K562 (cell line): ENCODE measurements around the gene OVOL1. TPM values are rescaled to one million over a fixed set of nuclear protein-coding genes. Genes with fewer than 3 reads are reported as not detected.

Experiments
- ATAC-seq: fragments of 200-7000 bp; cut with Tn5 transposase; 3 replicates; pipeline ENCODE4 v1.9.1; 2020; ENCODE audit warnings: moderate library complexity
- BruUV-seq: library from RNA; stranded (reverse); fragments of 400-500 nt; replicated peaks from 2 replicates; lab custom pipeline; 2021; lab: Mats Ljungman, UMichigan
- CTCF ChIA-PET: fragments of 300-600 bp; formaldehyde crosslinking; extraction: SDS; loops from one replicate; lab custom pipeline; 2021; ENCODE audit warnings: low intra/inter-chr PET ratio; lab: Yijun Ruan, JAX
- POLR2A ChIA-PET: fragments of 300-600, 350-650 bp; sonication (Branson Sonifier 250); formaldehyde crosslinking; extraction: SDS; loops from one replicate; lab custom pipeline; 2021; ENCODE audit warnings: antibody characterized with exemption, inconsistent platforms; lab: Yijun Ruan, JAX
- DNase-seq, 4 experiments: peaks; one replicate each; pipeline versions ENCODE4 v3.0.0 to v3.0.0-alpha.2; 2011 to 2018; ENCODE audit warnings: low spot score in 3 of 4, mixed read lengths in 3 of 4; ENCODE audit errors: extremely low read depth in 1 of 4
- FAIRE-seq: peaks from 2 replicates; lab custom pipeline; 2011; peaks lifted over from hg19 to GRCh38; lab: Jason Lieb, UNC
- H2AFZ ChIP-seq: 2 replicates; pipeline ENCODE4 v1.6.0; 2011; ENCODE audit warnings: low read depth, low read length, control low read depth, inconsistent platforms
- H3K27ac ChIP-seq: fragments of 200-600 bp; 3 replicates; pipeline ENCODE4 v1.8.0; 2011; ENCODE audit warnings: low read depth, mild to moderate bottlenecking, control low read depth, inconsistent platforms, low read length, moderate library complexity, mixed read lengths; ENCODE audit errors: extremely low read depth
- H3K27me3 ChIP-seq, 2 experiments: fragments of 300-600 bp in 1 of 2; 2 replicates in 1 of 2; 3 replicates in 1 of 2; pipeline versions ENCODE4 v1.6.0 to v1.8.0; 2011; ENCODE audit warnings: inconsistent platforms in 2 of 2, low read length in 2 of 2, mild to moderate bottlenecking in 1 of 2, mixed read lengths in 1 of 2, moderate library complexity in 1 of 2; ENCODE audit not compliant: control insufficient read depth in 2 of 2, insufficient read depth in 2 of 2
- H3K36me3 ChIP-seq: fragments of 300-600 bp; 3 replicates; pipeline ENCODE4 v1.8.0; 2011; ENCODE audit warnings: mild to moderate bottlenecking, low read length, inconsistent platforms; ENCODE audit not compliant: control insufficient read depth, insufficient read depth
- H3K4me1 ChIP-seq, 2 experiments: fragments of 200-600 bp in 1 of 2; replicated peaks in 1 of 2; 2 replicates in 1 of 2; 3 replicates in 1 of 2; pipeline versions ENCODE4 v1.5.1 to v1.8.0; 2011; ENCODE audit warnings: inconsistent platforms in 2 of 2, low read length in 2 of 2, mild to moderate bottlenecking in 1 of 2, mixed read lengths in 1 of 2, moderate library complexity in 1 of 2; ENCODE audit not compliant: control insufficient read depth in 2 of 2, insufficient read depth in 2 of 2
- H3K4me2 ChIP-seq: 2 replicates; pipeline ENCODE4 v1.6.1; 2011; ENCODE audit warnings: low read length, control low read depth, inconsistent platforms, mixed read lengths; ENCODE audit not compliant: insufficient read depth
- H3K4me3 ChIP-seq: fragments of 200-600 bp; sonication (generic), shearing (Covaris generic); 2 replicates; pipeline ENCODE4 v1.5.1; 2016; ENCODE audit warnings: control low read depth, inconsistent platforms
- H3K79me2 ChIP-seq: fragments of 200-600 bp; 3 replicates; pipeline ENCODE4 v1.8.0; 2011; ENCODE audit warnings: low read length, inconsistent platforms; ENCODE audit not compliant: control insufficient read depth, insufficient read depth
- H3K9ac ChIP-seq, 2 experiments: 2 replicates each; pipeline versions ENCODE4 v1.6.0 to v1.6.1; 2011; ENCODE audit warnings: low read depth in 2 of 2, low read length in 2 of 2, control low read depth in 1 of 2, inconsistent platforms in 1 of 2, mild to moderate bottlenecking in 1 of 2, mixed read lengths in 1 of 2; ENCODE audit not compliant: insufficient read depth in 1 of 2
- H3K9me1 ChIP-seq: one replicate; pipeline ENCODE4 v1.6.0; 2011; ENCODE audit warnings: inconsistent platforms, mild to moderate bottlenecking, low read length, moderate library complexity; ENCODE audit not compliant: control insufficient read depth, insufficient read depth
- H3K9me3 ChIP-seq: replicated peaks from 2 replicates; pipeline ENCODE4 v1.5.1; 2011; ENCODE audit warnings: low read depth, low read length, inconsistent platforms; ENCODE audit not compliant: control insufficient read depth, insufficient read depth
- H4K20me1 ChIP-seq: replicated peaks from 2 replicates; pipeline ENCODE4 v1.6.1; 2011; ENCODE audit warnings: low read length, inconsistent platforms, mixed read lengths; ENCODE audit not compliant: control insufficient read depth, insufficient read depth
- CREM ChIP-seq: IDR thresholded peaks from 2 replicates; pipeline ENCODE4 v1.6.1; 2014; ENCODE audit warnings: antibody characterized with exemption, low read depth
- HNRNPH1 ChIP-seq: fragments of 200-400 bp; formaldehyde crosslinking; optimal IDR thresholded peaks from 2 replicates; pipeline ENCODE3; 2017; ENCODE audit warnings: low read depth, mild to moderate bottlenecking, low read length, moderate library complexity
- WGBS: fragments of 100-300 bp; shearing (Covaris generic); methylation state at CpG from one replicate; pipeline ENCODE4 v1.1.6; 2016; ENCODE audit warnings: low coverage, mixed read lengths; ENCODE audit not compliant: insufficient coverage; ENCODE audit errors: missing lambda C conversion rate; 5-methylcytosine and 5-hydroxymethylcytosine counted together
- in situ Hi-C: fragments of 300-500 bp; cut with MboI; formaldehyde crosslinking; loops from 4 replicates; pipeline ENCODE4 v1.15.0; 2018; ENCODE audit warnings: inconsistent platforms, mixed read lengths
- intact Hi-C: fragments of 100-400 bp; cut with micrococcal nuclease; formaldehyde crosslinking; loops from 2 replicates; pipeline ENCODE4 v1.14.2; 2022
- polyA plus RNA-seq, 8 experiments: library from polyadenylated mRNA; depleted of rRNA in 4 of 8; stranded (reverse) in 5 of 8; unstranded in 3 of 8; fragments of >200 nt; fragmentation: Nextera tagmentation in 2 of 8; fragmentation: Illumina TruSeq in 1 of 8; extraction: Ambion mirVana in 2 of 8; extraction: Trizol in 1 of 8; gene quantifications; 2 replicates each; pipeline versions ENCODE4 v1.2.1 to v1.2.3, GENCODE V29; 2011 to 2014; ENCODE audit warnings: inconsistent platforms in 1 of 8, missing spikeins in 1 of 8
- total RNA-seq, 7 experiments: library from RNA; depleted of rRNA in 6 of 7; stranded (reverse); fragments of >200 nt in 6 of 7; fragmentation: Illumina TruSeq in 2 of 7; extraction: Trizol in 2 of 7; gene quantifications; 2 replicates each; pipeline versions ENCODE4 v1.2.1 to v1.2.3, GENCODE V29; 2011 to 2021; ENCODE audit warnings: low replicate concordance in 1 of 7

The OVOL1 gene
- total and polyA plus RNA-seq, 9 of the 15 experiments (the other 6 are each of a cell fraction or from before 2014, with no cell fraction given): 0.09 TPM; not detected in 8

- H3K4me1 ChIP-seq: peaks cover 0 to 5% of the 10 kb centered on the region in 2 experiments; a peak in 3 of 5 replicates
- H3K36me3 ChIP-seq: no peaks in the 10 kb centered on the region
- BruUV-seq: no TSS peak
- H3K9ac ChIP-seq: no peak overlapping the region
- H3K27me3 ChIP-seq: no peaks in the 10 kb centered on the region
- TF ChIP-seq CREM (0 out of 2 replicates have a peak, but pooled peaks have one; percentile 11), HNRNPH1 (no peak)
- no peak overlapping the region for H3K4me3 ChIP-seq
- in situ Hi-C loops: no loop called here
- H3K4me2 ChIP-seq: no peak overlapping the region
- H3K27ac ChIP-seq: no peak overlapping the region
- CTCF ChIA-PET: no interaction called here
- H3K9me1 ChIP-seq: no peaks in the 10 kb centered on the region
- no peaks in the 10 kb centered on the region for H3K79me2 ChIP-seq
- no peak for ATAC-seq
- H3K9me3 ChIP-seq: no peaks in the 10 kb centered on the region
- DNase-seq: no peak
- WGBS: 54% methylated on average over 10 of the region's 10 CpGs
- intact Hi-C loops: no loop called here
- no peak for FAIRE-seq
- H4K20me1 ChIP-seq: no peaks in the 10 kb centered on the region
- POLR2A ChIA-PET: interaction anchor here (0.7 to 1.7 kb wide), 3 partner anchors 7 to 14 kb away, joined by 3 to 12 read pairs (median 4); partner anchors contain the start of gene CFL1
- no peak overlapping the region for H2AFZ ChIP-seq
Observed at GRCh38 chr11:65844231-65844872, 57.5 kb downstream of the OVOL1 start.

Other genes with a start within 250 kb of the OVOL1 start
Only the 7 nearest of the 28 such genes appear.
- 59.6 and 74.1 TPM in 2 replicates for gene KAT5, start 74.8 kb upstream of the OVOL1 start, total RNA-seq (2014; rRNA removed)
- gene KAT5, start 74.8 kb upstream of the OVOL1 start, total RNA-seq (2014; rRNA removed; fragmentation: Illumina TruSeq; extraction: Trizol): 28.8 and 34.4 TPM in 2 replicates
- 52.7 and 57.5 TPM in 2 replicates for gene KAT5, start 74.8 kb upstream of the OVOL1 start, total RNA-seq (2015; rRNA removed; fragmentation: Illumina TruSeq; extraction: Trizol)
- 68.3 and 76.8 TPM in 2 replicates for gene KAT5, start 74.8 kb upstream of the OVOL1 start, total RNA-seq (2021)
- gene KAT5, start 74.8 kb upstream of the OVOL1 start, polyA plus RNA-seq (2011; rRNA removed): 42.4 and 57.9 TPM in 2 replicates
- gene KAT5, start 74.8 kb upstream of the OVOL1 start, polyA plus RNA-seq (2014; fragmentation: Illumina TruSeq; extraction: Trizol): 63.3 and 66.5 TPM in 2 replicates
- gene KAT5, start 74.8 kb upstream of the OVOL1 start, polyA plus RNA-seq (2014; fragmentation: Nextera tagmentation; extraction: Ambion mirVana): 10 to 100 TPM in 1 of 2 experiments, 1 to 10 TPM in 1; 3.6 to 12.9 TPM
- gene KAT5, start 74.8 kb upstream of the OVOL1 start, polyA plus RNA-seq (2014; rRNA removed): 68.4 and 75.4 TPM in 2 replicates
- gene RNASEH2C, start 66.3 kb upstream of the OVOL1 start, total RNA-seq (2014; rRNA removed): 64.4 and 78.1 TPM in 2 replicates
- gene RNASEH2C, start 66.3 kb upstream of the OVOL1 start, total RNA-seq (2014; rRNA removed; fragmentation: Illumina TruSeq; extraction: Trizol): 9.0 and 11.7 TPM in 2 replicates
- 15.1 and 15.6 TPM in 2 replicates for gene RNASEH2C, start 66.3 kb upstream of the OVOL1 start, total RNA-seq (2015; rRNA removed; fragmentation: Illumina TruSeq; extraction: Trizol)
- gene RNASEH2C, start 66.3 kb upstream of the OVOL1 start, total RNA-seq (2021): 78.2 and 87.2 TPM in 2 replicates
- 33.2 and 33.8 TPM in 2 replicates for gene RNASEH2C, start 66.3 kb upstream of the OVOL1 start, polyA plus RNA-seq (2011; rRNA removed)
- gene RNASEH2C, start 66.3 kb upstream of the OVOL1 start, polyA plus RNA-seq (2014; fragmentation: Illumina TruSeq; extraction: Trizol): 15.6 and 15.9 TPM in 2 replicates
- gene RNASEH2C, start 66.3 kb upstream of the OVOL1 start, polyA plus RNA-seq (2014; fragmentation: Nextera tagmentation; extraction: Ambion mirVana): 1 to 10 TPM; 5.4 to 9.4 TPM
- 63.2 and 75.9 TPM in 2 replicates for gene RNASEH2C, start 66.3 kb upstream of the OVOL1 start, polyA plus RNA-seq (2014; rRNA removed)
- 13.0 and 17.0 TPM in 2 replicates for gene AP5B1, start 6.1 kb upstream of the OVOL1 start, total RNA-seq (2014; rRNA removed)
- gene AP5B1, start 6.1 kb upstream of the OVOL1 start, total RNA-seq (2014; rRNA removed; fragmentation: Illumina TruSeq; extraction: Trizol): 3.1 and 3.5 TPM in 2 replicates
- 8.7 and 8.9 TPM in 2 replicates for gene AP5B1, start 6.1 kb upstream of the OVOL1 start, total RNA-seq (2015; rRNA removed; fragmentation: Illumina TruSeq; extraction: Trizol)
- 23.2 and 24.2 TPM in 2 replicates for gene AP5B1, start 6.1 kb upstream of the OVOL1 start, total RNA-seq (2021)
- 5.1 and 7.7 TPM in 2 replicates for gene AP5B1, start 6.1 kb upstream of the OVOL1 start, polyA plus RNA-seq (2011; rRNA removed)
- gene AP5B1, start 6.1 kb upstream of the OVOL1 start, polyA plus RNA-seq (2014; fragmentation: Illumina TruSeq; extraction: Trizol): 4.6 and 9.1 TPM in 2 replicates
- under 1 TPM; 0.51 to 0.63 TPM for gene AP5B1, start 6.1 kb upstream of the OVOL1 start, polyA plus RNA-seq (2014; fragmentation: Nextera tagmentation; extraction: Ambion mirVana)
- 11.3 and 11.7 TPM in 2 replicates for gene AP5B1, start 6.1 kb upstream of the OVOL1 start, polyA plus RNA-seq (2014; rRNA removed)
- gene SNX32, start 46.9 kb downstream of the OVOL1 start, total RNA-seq (2014; rRNA removed): not detected in 2 replicates
- gene SNX32, start 46.9 kb downstream of the OVOL1 start, total RNA-seq (2014; rRNA removed; fragmentation: Illumina TruSeq; extraction: Trizol): not detected in 2 replicates
- not detected in 2 replicates for gene SNX32, start 46.9 kb downstream of the OVOL1 start, total RNA-seq (2015; rRNA removed; fragmentation: Illumina TruSeq; extraction: Trizol)
- not detected in 2 replicates for gene SNX32, start 46.9 kb downstream of the OVOL1 start, total RNA-seq (2021)
- not detected in 2 replicates for gene SNX32, start 46.9 kb downstream of the OVOL1 start, polyA plus RNA-seq (2011; rRNA removed)
- not detected in 2 replicates for gene SNX32, start 46.9 kb downstream of the OVOL1 start, polyA plus RNA-seq (2014; fragmentation: Illumina TruSeq; extraction: Trizol)
- gene SNX32, start 46.9 kb downstream of the OVOL1 start, polyA plus RNA-seq (2014; fragmentation: Nextera tagmentation; extraction: Ambion mirVana): under 1 TPM; 0.03 TPM
- not detected in 2 replicates for gene SNX32, start 46.9 kb downstream of the OVOL1 start, polyA plus RNA-seq (2014; rRNA removed)
- gene CFL1, start 71.1 kb downstream of the OVOL1 start, total RNA-seq (2014; rRNA removed): 1,045 and 1,321 TPM in 2 replicates
- 570 and 664 TPM in 2 replicates for gene CFL1, start 71.1 kb downstream of the OVOL1 start, total RNA-seq (2014; rRNA removed; fragmentation: Illumina TruSeq; extraction: Trizol)
- gene CFL1, start 71.1 kb downstream of the OVOL1 start, total RNA-seq (2015; rRNA removed; fragmentation: Illumina TruSeq; extraction: Trizol): 851 and 860 TPM in 2 replicates
- gene CFL1, start 71.1 kb downstream of the OVOL1 start, total RNA-seq (2021): 891 and 919 TPM in 2 replicates
- gene CFL1, start 71.1 kb downstream of the OVOL1 start, polyA plus RNA-seq (2011; rRNA removed): 632 and 770 TPM in 2 replicates
- gene CFL1, start 71.1 kb downstream of the OVOL1 start, polyA plus RNA-seq (2014; fragmentation: Illumina TruSeq; extraction: Trizol): 1,101 and 1,325 TPM in 2 replicates
- gene CFL1, start 71.1 kb downstream of the OVOL1 start, polyA plus RNA-seq (2014; fragmentation: Nextera tagmentation; extraction: Ambion mirVana): 100 to 1,000 TPM; 105 to 222 TPM
- gene CFL1, start 71.1 kb downstream of the OVOL1 start, polyA plus RNA-seq (2014; rRNA removed): 859 and 956 TPM in 2 replicates
- 79.4 and 95.8 TPM in 2 replicates for gene MUS81, start 73.4 kb downstream of the OVOL1 start, total RNA-seq (2014; rRNA removed)
- gene MUS81, start 73.4 kb downstream of the OVOL1 start, total RNA-seq (2014; rRNA removed; fragmentation: Illumina TruSeq; extraction: Trizol): 23.0 and 33.5 TPM in 2 replicates
- 53.5 and 55.8 TPM in 2 replicates for gene MUS81, start 73.4 kb downstream of the OVOL1 start, total RNA-seq (2015; rRNA removed; fragmentation: Illumina TruSeq; extraction: Trizol)
- gene MUS81, start 73.4 kb downstream of the OVOL1 start, total RNA-seq (2021): 81.5 and 91.8 TPM in 2 replicates
- gene MUS81, start 73.4 kb downstream of the OVOL1 start, polyA plus RNA-seq (2011; rRNA removed): 51.8 and 69.9 TPM in 2 replicates
- gene MUS81, start 73.4 kb downstream of the OVOL1 start, polyA plus RNA-seq (2014; fragmentation: Illumina TruSeq; extraction: Trizol): 53.7 and 62.8 TPM in 2 replicates
- gene MUS81, start 73.4 kb downstream of the OVOL1 start, polyA plus RNA-seq (2014; fragmentation: Nextera tagmentation; extraction: Ambion mirVana): 10 to 100 TPM; 13.4 to 16.1 TPM
- 103 and 118 TPM in 2 replicates for gene MUS81, start 73.4 kb downstream of the OVOL1 start, polyA plus RNA-seq (2014; rRNA removed)
- 0.64 and 0.86 TPM in 2 replicates for gene EFEMP2, start 85.7 kb downstream of the OVOL1 start, total RNA-seq (2014; rRNA removed)
- gene EFEMP2, start 85.7 kb downstream of the OVOL1 start, total RNA-seq (2014; rRNA removed; fragmentation: Illumina TruSeq; extraction: Trizol): 0.07 and 0.32 TPM in 2 replicates
- 0.57 and 0.58 TPM in 2 replicates for gene EFEMP2, start 85.7 kb downstream of the OVOL1 start, total RNA-seq (2015; rRNA removed; fragmentation: Illumina TruSeq; extraction: Trizol)
- gene EFEMP2, start 85.7 kb downstream of the OVOL1 start, total RNA-seq (2021): 1.6 and 2.6 TPM in 2 replicates
- 2.0 and 3.9 TPM in 2 replicates for gene EFEMP2, start 85.7 kb downstream of the OVOL1 start, polyA plus RNA-seq (2011; rRNA removed)
- 0.74 and 1.1 TPM in 2 replicates for gene EFEMP2, start 85.7 kb downstream of the OVOL1 start, polyA plus RNA-seq (2014; fragmentation: Illumina TruSeq; extraction: Trizol)
- under 1 TPM in 1 of 2 experiments, not detected in 1; 0.13 TPM for gene EFEMP2, start 85.7 kb downstream of the OVOL1 start, polyA plus RNA-seq (2014; fragmentation: Nextera tagmentation; extraction: Ambion mirVana)
- gene EFEMP2, start 85.7 kb downstream of the OVOL1 start, polyA plus RNA-seq (2014; rRNA removed): 2.9 TPM in 2 replicates